Panc1 (cell line): ENCODE data around the gene HELZ.

Source experiments
- POLR2AphosphoS5 ChIP-seq: IDR thresholded peaks from 2 replicates; pipeline ENCODE4 v1.6.1; 2012; ENCODE audit warnings: mild to moderate bottlenecking, low read depth, low read length, moderate library complexity
- SIN3A ChIP-seq: IDR thresholded peaks from 2 replicates; pipeline ENCODE4 v1.6.1; 2012; ENCODE audit warnings: low read depth, mild to moderate bottlenecking, low read length, moderate library complexity, borderline replicate concordance; ENCODE audit not compliant: insufficient read depth
- TF ChIP-seq, protein P1 (sequence below): fragments of 450-650 bp; IDR thresholded peaks from 2 replicates; pipeline ENCODE4 v1.5.1; 2017; ENCODE audit warnings: mild to moderate bottlenecking
- TF ChIP-seq, protein P2 (sequence below), 2 experiments: IDR thresholded peaks; 2 replicates each; pipeline ENCODE4 v1.6.1; 2011 to 2012; ENCODE audit warnings: low read depth in 2 of 2, control low read depth in 1 of 2, low read length in 1 of 2, mild to moderate bottlenecking in 1 of 2, moderate library complexity in 1 of 2; ENCODE audit not compliant: insufficient read depth in 1 of 2

DNA sequence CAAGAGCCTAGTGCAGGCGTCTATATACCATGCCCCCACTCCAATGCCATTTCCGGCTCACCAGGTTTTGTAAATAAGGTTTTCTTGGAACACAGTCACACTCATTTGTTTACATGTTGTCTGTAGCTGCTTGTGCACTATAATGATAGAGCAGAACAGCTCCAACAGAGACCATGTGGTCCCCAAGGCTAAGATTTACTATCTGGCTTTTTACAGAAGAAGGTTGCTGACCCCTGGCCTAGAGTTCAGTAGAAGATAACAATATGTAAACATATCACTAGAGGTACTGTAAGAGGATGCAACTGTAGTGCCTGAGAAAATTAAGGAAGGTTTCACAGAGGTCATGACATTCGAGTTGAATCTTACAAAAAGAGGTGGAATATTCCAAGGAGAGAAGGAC, 134.4 kb downstream of the HELZ start:
- TF ChIP-seq, protein P1, sequence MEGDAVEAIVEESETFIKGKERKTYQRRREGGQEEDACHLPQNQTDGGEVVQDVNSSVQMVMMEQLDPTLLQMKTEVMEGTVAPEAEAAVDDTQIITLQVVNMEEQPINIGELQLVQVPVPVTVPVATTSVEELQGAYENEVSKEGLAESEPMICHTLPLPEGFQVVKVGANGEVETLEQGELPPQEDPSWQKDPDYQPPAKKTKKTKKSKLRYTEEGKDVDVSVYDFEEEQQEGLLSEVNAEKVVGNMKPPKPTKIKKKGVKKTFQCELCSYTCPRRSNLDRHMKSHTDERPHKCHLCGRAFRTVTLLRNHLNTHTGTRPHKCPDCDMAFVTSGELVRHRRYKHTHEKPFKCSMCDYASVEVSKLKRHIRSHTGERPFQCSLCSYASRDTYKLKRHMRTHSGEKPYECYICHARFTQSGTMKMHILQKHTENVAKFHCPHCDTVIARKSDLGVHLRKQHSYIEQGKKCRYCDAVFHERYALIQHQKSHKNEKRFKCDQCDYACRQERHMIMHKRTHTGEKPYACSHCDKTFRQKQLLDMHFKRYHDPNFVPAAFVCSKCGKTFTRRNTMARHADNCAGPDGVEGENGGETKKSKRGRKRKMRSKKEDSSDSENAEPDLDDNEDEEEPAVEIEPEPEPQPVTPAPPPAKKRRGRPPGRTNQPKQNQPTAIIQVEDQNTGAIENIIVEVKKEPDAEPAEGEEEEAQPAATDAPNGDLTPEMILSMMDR, result no peak
- TF ChIP-seq POLR2AphosphoS5 (no peak), SIN3A (no peak)
- TF ChIP-seq, protein P2, sequence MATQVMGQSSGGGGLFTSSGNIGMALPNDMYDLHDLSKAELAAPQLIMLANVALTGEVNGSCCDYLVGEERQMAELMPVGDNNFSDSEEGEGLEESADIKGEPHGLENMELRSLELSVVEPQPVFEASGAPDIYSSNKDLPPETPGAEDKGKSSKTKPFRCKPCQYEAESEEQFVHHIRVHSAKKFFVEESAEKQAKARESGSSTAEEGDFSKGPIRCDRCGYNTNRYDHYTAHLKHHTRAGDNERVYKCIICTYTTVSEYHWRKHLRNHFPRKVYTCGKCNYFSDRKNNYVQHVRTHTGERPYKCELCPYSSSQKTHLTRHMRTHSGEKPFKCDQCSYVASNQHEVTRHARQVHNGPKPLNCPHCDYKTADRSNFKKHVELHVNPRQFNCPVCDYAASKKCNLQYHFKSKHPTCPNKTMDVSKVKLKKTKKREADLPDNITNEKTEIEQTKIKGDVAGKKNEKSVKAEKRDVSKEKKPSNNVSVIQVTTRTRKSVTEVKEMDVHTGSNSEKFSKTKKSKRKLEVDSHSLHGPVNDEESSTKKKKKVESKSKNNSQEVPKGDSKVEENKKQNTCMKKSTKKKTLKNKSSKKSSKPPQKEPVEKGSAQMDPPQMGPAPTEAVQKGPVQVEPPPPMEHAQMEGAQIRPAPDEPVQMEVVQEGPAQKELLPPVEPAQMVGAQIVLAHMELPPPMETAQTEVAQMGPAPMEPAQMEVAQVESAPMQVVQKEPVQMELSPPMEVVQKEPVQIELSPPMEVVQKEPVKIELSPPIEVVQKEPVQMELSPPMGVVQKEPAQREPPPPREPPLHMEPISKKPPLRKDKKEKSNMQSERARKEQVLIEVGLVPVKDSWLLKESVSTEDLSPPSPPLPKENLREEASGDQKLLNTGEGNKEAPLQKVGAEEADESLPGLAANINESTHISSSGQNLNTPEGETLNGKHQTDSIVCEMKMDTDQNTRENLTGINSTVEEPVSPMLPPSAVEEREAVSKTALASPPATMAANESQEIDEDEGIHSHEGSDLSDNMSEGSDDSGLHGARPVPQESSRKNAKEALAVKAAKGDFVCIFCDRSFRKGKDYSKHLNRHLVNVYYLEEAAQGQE (IDR thresholded peaks at IDR 0.05; ENCODE audit: insufficient read depth in 1 of 2, low read depth in 2 of 2, low read length in 1 of 2), result no peak
